GM19372 (cell line): ENCODE data around the gene C1orf74.
"Not testable (repeated sequence)": the region's sequence is repeated elsewhere in the genome, so short reads cannot be mapped to it uniquely, and the experiment has no call there.

Source experiments
- ATAC-seq: cut with Tn5 transposase; IDR thresholded peaks from one replicate; pipeline ENCODE4 v1.9.1; 2021; ENCODE audit warnings: mild to moderate bottlenecking, low read depth, moderate library complexity; ENCODE audit not compliant: unreplicated experiment

Gene C1orf74

DNA sequence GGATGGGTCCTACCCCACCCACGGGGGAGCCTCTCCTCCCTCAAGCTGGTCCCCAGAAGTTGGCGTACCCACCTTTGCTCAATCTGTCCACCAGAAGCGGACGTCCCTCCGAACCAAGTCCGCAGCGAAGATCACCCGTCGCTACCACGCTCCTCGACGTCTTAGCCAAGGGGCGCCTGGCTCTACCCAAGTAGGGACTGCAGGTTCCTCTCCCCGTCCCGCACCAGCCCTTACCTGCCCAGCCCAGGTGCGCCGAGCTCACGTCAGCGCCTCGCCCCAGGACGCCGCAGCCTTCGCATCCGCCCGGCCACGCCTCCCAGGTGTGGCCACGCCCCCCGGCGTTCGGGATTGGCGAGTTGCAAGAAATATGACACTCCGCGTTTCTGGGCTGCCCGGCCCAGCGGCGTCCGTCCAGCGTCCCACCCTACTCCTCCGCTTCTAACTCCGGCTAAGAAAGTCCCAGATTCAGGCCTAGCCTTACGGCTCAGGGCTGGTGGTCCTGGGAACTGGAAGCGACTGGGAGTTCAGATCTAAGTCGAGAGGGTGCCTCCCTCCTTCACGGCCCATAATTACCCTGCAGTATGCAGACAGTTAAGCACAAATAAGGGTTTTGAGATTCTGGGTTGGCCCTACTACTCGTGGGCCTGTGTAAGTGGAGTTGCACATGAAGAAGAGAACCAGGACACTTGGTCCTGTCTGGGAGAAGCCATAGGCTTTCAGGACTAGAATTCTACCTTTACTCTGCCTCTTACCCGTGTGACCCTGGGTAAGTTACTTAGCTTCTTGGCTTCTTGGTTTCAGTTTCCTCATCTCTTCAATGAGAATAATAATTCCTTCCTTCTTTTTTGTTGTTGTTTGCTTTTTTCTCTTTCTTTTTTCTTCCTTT lies 21.8 kb upstream of the C1orf74 start, which contains the start of gene IRF6:
Gene IRF6 (minus strand): TSS at position 268 of the 886 bp plus-strand sequence. CDS start 4,729 bp downstream, outside the sequence.
- ATAC-seq: peak; percentile 97

DNA sequence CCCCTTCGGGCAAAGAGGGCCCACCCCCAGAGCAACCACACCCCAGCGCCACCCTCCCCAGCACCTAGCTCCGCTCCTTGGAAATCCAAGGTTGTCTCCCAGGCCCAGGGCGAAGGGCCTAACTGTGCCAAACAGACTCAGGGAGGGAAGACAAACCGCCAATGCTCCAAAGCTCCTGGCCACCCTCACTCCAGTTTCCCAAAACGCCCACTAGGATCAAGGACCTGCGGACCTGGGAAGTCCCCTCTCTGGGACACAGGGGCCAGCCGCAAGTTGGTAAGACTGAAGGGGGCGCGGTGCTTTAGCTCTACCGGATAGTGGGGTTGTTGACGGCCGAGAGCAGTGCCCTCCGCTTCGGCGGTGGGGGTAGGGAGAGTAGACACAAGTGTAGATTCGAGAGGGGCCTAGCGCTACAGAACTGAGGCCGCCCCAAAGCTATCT lies 21.0 kb upstream of the C1orf74 start:
- ATAC-seq: no peak

DNA sequence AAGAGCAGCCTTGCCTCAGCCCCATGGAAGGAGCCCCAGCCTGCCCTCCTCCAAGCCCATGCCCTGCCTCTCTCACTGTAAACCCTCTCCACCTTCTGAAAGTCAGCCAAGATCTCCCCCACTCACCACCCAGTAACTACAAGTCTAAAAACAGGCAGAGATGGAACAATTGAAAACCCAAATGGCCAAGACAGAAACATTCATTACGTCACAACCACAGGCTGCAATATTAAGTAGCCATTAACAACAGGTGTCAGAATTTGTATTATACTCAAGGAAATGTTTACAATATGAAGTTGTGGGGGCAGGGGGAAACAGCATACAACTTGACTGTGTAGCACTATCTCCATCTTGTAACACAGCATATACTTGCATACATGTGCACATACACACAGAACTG lies 19.2 kb upstream of the C1orf74 start:
- no peak for ATAC-seq

GRCh38 chr1:209802780-209803152 lies 18.4 kb upstream of the C1orf74 start:
- ATAC-seq: no peak

DNA sequence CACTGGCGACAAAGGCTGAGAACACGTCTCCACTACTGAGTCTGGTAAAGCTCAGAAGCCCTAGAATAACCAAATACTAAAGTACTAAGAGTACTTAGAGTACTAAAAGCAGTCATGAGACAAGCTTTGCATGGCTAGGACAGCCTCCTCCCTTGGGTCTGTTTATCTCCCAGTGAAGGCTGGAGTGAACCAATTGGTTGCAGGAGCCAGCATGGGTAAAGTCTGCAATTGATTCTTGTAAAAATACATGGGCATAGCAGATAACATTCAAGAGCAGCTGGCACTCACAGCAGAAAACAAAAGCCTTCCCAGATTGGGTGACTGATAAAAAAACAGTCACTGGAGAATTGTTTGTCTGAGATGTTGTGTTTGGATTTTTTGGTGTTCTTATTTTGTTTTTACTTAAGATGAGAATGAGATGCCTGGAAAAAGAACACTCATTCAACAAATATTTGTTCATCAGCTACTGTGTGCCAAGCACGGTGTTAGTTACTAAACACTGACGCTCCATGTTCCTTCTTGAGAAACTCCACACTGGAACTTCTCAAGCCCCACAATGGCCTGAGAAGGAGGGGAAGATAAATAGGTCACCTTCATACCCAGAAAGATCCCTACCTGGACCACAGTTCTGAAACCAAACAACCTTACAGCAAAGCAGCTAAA lies 17.9 kb upstream of the C1orf74 start:
- ATAC-seq: no peak

DNA sequence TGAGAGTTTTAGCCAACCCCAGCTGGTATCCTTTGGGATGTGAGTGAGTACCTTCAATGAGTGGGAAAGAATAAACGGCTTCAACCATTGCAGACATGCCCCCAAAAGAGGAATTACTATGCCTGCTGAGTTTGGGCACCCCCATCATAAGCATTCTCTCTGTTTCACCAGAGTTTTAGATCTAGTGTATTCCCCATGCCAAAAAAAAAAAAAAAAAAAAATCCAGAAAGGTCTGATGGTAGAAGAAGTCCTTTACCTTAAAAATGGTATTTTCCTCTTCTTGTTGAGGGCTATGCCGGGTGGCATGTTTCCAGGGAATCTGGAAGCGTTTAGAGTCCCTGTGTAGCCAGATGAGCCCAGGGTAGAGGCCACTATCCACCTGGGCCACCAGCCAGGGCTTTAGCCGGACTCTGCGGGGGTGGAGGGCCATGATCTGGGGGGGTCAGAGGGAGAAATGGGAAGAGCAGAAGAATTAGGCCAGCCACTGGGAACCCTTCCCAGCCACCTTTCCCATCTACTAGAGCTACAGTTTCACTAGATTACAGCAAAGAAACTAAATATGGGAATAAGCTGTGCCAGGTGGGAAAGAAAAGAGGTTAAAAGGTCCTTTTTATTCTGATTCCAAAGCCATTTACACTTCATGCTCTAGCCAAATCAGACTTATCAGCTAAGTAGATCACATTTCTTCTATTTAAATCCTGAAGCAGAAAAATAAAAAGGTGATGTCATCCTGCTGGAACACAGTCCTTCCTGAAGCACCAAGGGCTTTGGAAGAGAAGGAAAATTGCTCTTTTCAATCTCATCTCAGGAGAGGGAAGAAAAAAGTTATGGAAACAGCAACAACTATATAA lies 16.9 kb upstream of the C1orf74 start:
- ATAC-seq: no peak

GRCh38 chr1:209797978-209798639 lies 13.8 kb upstream of the C1orf74 start:
- ATAC-seq: no peak

DNA sequence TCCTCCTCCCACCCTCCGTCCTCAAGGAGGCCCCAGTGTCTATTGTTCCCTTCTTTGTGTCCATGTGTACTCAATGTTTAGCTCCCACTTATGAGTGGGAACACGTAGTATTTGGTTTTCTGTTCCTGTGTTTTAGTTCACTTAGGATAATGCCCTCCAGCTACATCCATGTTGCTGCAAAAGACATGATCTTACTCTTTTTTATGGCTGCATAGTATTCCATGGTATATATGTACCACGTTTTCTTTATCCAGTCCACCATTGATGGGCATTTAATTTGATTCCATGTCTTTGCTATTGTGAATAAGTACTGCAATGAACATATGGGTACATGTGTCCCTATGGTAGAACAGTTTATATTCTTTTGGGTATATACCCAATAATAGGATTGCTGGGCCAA lies 9.4 kb upstream of the C1orf74 start:
- ATAC-seq: not testable (repeated sequence)

GRCh38 chr1:209791920-209792319 lies 7.6 kb upstream of the C1orf74 start:
- ATAC-seq: no peak

GRCh38 chr1:209790286-209791193 lies 6.2 kb upstream of the C1orf74 start:
- ATAC-seq: no peak

DNA sequence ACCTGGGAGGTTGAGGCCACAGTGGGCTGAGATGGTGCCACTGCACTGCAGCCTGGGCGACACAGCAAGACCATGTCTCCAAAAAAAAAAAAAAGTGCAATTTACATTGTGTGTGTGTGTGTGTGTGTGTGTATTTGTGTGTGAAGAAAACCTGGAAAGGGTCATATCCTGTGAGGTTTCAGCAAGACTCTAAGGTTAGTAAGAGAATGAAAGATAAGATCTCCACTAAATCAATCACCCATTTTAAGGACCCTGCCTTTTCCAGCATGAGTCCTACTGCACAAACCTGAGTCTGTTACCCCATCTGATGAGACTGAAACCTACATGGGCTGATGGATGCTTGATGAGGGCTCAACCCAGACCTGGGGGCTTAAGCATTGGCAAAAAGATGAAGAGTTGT lies 4.9 kb upstream of the C1orf74 start:
- no peak for ATAC-seq

DNA sequence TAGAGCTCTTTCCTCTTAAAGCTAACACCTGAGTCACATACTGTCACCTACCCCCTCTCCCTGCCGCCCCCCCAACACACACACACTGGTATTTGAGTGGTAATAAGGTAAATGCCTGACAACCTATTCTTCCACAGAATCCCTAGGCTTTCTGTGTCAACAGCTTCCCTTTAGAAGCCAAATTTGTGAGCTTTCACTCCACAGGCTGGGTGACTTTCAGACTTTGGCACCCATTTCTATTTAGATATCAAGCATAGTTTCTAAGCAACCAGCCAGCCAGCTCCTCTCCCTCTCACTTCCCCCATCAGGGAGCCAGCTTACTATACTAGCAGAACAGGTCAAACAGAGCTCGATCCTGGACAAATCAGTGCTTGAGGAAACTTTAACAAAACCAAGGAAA lies 3.2 kb upstream of the C1orf74 start:
- no peak for ATAC-seq

- no peak for ATAC-seq
Measured at GRCh38 chr1:209786146-209786545, 1.8 kb upstream of the C1orf74 start.

- no peak for ATAC-seq
Measured at GRCh38 chr1:209785592-209785991, 1.2 kb upstream of the C1orf74 start.

DNA sequence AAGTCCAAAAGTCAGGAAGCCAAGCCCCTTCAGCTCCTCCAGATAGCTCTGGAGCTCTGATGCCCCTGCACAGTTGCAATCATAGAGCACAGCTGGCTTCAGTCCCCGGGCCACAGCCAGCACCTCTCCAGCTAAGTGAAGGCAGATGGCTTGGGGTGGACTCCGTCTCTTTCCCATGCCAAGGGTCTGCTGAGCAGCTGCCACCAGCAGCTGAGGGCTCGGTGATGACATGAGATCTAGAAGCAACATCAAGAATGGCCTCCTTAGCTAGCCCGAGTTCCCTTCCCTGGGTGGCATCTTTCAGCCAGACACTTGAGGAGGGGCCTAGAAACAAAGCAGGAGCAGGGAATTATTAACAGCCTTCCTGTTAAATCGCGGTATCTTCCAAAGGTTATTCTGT lies 973 bp downstream of the C1orf74 start:
- ATAC-seq: no peak

DNA sequence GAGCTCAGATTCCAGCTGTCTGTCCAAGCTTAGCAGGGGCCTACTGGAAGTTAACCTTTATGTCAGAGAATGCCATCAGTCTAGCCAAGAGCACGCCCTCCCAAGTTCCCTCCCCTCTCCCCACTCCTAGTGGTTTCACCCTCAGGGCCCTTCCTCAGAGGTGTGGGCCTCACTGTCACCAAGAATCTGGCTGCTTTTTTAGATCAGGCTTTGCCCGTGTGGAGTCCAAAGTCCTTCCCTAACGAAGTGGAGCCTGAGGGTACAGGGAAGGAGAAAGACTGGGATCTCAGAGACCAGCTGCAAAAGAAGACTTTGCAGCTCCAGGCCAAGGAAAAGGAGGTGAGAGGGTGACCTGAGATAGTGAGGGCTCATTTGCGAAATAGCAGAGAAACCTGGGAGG lies 4.1 kb downstream of the C1orf74 start:
- ATAC-seq: no peak

DNA sequence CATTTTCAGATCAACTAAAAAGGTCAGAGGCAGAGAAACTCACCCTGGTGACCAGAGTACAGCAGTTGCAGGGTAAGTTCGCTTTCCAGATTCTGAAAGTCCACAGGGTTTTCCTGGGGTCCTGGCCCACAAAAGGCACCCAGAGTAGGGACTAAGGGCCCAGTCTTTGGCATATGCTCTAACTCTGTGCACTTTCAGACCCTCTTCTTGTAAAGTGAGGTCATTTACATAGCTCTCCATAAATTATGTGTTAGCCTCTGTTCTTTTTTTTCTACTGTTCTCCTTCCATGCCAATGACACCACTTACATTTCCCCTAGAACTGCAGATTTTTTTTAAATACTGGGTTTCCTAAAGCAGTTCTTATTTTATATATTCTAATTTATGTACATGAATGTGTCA lies 6.3 kb downstream of the C1orf74 start:
- ATAC-seq: no peak

DNA sequence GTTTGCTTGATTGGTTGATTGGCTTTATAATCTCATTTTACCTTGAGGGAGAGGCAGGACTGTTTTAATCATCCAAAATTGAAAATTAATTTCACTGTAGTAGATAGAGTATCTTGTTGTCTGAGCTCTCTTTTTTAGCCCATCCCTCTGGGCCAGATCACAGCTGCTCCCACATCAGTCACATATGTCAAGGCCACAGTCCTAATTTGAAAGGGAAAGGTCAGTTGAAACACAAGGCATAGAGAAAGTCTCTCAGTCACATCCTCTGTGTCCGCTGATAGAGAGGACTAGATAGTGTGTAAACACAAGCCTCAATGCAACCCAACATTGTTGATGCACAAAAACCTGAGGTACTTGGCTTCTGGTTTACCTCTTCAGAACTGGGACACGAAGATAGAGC lies 6.8 kb downstream of the C1orf74 start:
- no peak for ATAC-seq

- no peak for ATAC-seq
Measured at GRCh38 chr1:209775678-209776077, 8.7 kb downstream of the C1orf74 start.
